Smooth muscle cell (in vitro differentiated cells): ENCODE measurements around the gene DOCK8. TPM values are rescaled to one million over a fixed set of nuclear protein-coding genes. Genes with fewer than 3 reads are reported as not detected.

Experiments used
- DNase-seq: peaks from one replicate; lab custom pipeline; 2025; ENCODE audit not compliant: unreplicated experiment; lab: John Stamatoyannopoulos, UW
- H2AFZ ChIP-seq: fragments of 200-600 bp; sonication (generic); 2 replicates; pipeline ENCODE4 v1.6.0; 2016; ENCODE audit warnings: antibody characterized with exemption, low read depth, mild to moderate bottlenecking
- H3F3A ChIP-seq: fragments of 200-600 bp; sonication (generic); 2 replicates; pipeline ENCODE4 v1.6.0; 2017; ENCODE audit warnings: antibody characterized with exemption, low read depth
- H3K27ac ChIP-seq: fragments of 200-600 bp; sonication (generic); 2 replicates; pipeline ENCODE4 v1.5.1; 2016; ENCODE audit warnings: low read depth, mild to moderate bottlenecking
- H3K27me3 ChIP-seq: fragments of 200-600 bp; sonication (generic); 2 replicates; pipeline ENCODE4 v1.6.1; 2016; ENCODE audit warnings: low read depth, mild to moderate bottlenecking
- H3K36me3 ChIP-seq: fragments of 200-600 bp; sonication (generic); 2 replicates; pipeline ENCODE4 v1.5.1; 2016; ENCODE audit warnings: low read depth
- H3K4me1 ChIP-seq: fragments of 200-600 bp; sonication (generic); 2 replicates; pipeline ENCODE4 v1.5.1; 2016; ENCODE audit warnings: low read depth
- H3K4me2 ChIP-seq: fragments of 200-600 bp; sonication (generic); 2 replicates; pipeline ENCODE4 v1.6.0; 2016; ENCODE audit warnings: mild to moderate bottlenecking
- H3K4me3 ChIP-seq: fragments of 200-600 bp; sonication (generic); 2 replicates; pipeline ENCODE4 v1.5.1; 2016; ENCODE audit warnings: mild to moderate bottlenecking
- H3K79me2 ChIP-seq: fragments of 200-600 bp; sonication (generic); 2 replicates; pipeline ENCODE4 v1.6.0; 2016; ENCODE audit warnings: low read depth, mild to moderate bottlenecking
- H3K9ac ChIP-seq: fragments of 200-600 bp; sonication (generic); 2 replicates; pipeline ENCODE4 v1.6.0; 2016; ENCODE audit warnings: low read depth
- H3K9me3 ChIP-seq: fragments of 200-600 bp; sonication (generic); replicated peaks from 2 replicates; pipeline ENCODE4 v1.5.1; 2016; ENCODE audit warnings: low read depth
- H4K20me1 ChIP-seq: fragments of 200-600 bp; sonication (generic); 2 replicates; pipeline ENCODE4 v1.6.0; 2016; ENCODE audit warnings: low read depth
- CTCF ChIP-seq: fragments of 200-600 bp; sonication (generic); IDR thresholded peaks from 2 replicates; pipeline ENCODE4 v1.5.1; 2017; ENCODE audit warnings: borderline replicate concordance, mild to moderate bottlenecking, antibody characterized with exemption; ENCODE audit not compliant: insufficient read depth, poor library complexity, severe bottlenecking
- WGBS: methylation state at CpG from one replicate; pipeline ENCODE4 v1.1.7; 2016; ENCODE audit warnings: low lambda C conversion rate; 5-methylcytosine and 5-hydroxymethylcytosine counted together
- polyA plus RNA-seq: library from polyadenylated mRNA; unstranded; fragments of >200 nt; fragmentation: Nextera tagmentation; extraction: Ambion mirVana; gene quantifications from 2 replicates; pipeline ENCODE4 v1.2.1, GENCODE V29; 2016
- total RNA-seq: library from RNA; depleted of rRNA; stranded (reverse); fragments of >200 nt; gene quantifications from 2 replicates; pipeline ENCODE4 v1.2.3, GENCODE V29; 2014

Gene DOCK8
- total and polyA plus RNA-seq, 2 experiments from 2014 or later, result 0.18 to 4.9 TPM

- Histone ChIP-seq H3K4me3 (no peak overlapping the region), H3K4me2 (no peak overlapping the region), H3K79me2 (no peaks in the 10 kb centered on the region), H3K27ac (no peak overlapping the region), H3K9me3 (no peaks in the 10 kb centered on the region), H3K4me1 (no peaks in the 10 kb centered on the region), H3K9ac (no peak overlapping the region), H3K36me3 (no peaks in the 10 kb centered on the region), H4K20me1 (no peaks in the 10 kb centered on the region), H3K27me3 (no peaks in the 10 kb centered on the region), H3F3A (no peaks in the 10 kb centered on the region), H2AFZ (no peak overlapping the region)
- 49% methylated on average over 2 of the region's 2 CpGs for WGBS
- no peak for DNase-seq
- TF ChIP-seq CTCF, result no peak
Measured at GRCh38 chr9:259405-260404, 45.0 kb downstream of the DOCK8 start.

DNA sequence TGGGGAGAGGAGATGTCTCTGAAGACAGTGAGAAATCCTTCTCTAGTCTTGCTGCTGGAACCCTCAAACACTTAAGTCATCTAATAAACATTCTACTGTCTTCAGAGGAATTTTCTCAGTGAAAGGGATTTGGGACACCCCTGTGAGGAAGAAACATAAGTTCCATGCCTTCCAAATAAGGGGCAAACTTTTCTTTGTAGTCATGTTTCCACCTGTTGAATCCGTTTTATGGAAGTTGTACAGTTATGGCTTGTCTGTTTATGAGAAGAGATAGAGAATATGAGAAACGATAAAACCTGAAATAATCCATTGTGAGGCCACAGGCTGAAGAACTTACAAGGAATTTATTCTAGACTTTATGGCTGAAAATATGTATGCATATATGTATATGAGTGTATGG, 49.6 kb downstream of the DOCK8 start:
- no peak overlapping the region for H3K4me3 ChIP-seq
- 72% methylated on average over 2 of the region's 2 CpGs for WGBS
- no peaks in the 10 kb centered on the region for H3K9me3 ChIP-seq
- no peak overlapping the region for H3K27ac ChIP-seq
- no peak overlapping the region for H2AFZ ChIP-seq
- H3K36me3 ChIP-seq, result no peaks in the 10 kb centered on the region
- no peaks in the 10 kb centered on the region for H3F3A ChIP-seq
- no peaks in the 10 kb centered on the region for H4K20me1 ChIP-seq
- no peaks in the 10 kb centered on the region for H3K27me3 ChIP-seq
- no peak overlapping the region for H3K4me2 ChIP-seq
- no peak overlapping the region for H3K9ac ChIP-seq
- H3K4me1 ChIP-seq, result no peaks in the 10 kb centered on the region
- no peak for DNase-seq
- H3K79me2 ChIP-seq, result no peaks in the 10 kb centered on the region
- TF ChIP-seq CTCF, result no peak

DNA sequence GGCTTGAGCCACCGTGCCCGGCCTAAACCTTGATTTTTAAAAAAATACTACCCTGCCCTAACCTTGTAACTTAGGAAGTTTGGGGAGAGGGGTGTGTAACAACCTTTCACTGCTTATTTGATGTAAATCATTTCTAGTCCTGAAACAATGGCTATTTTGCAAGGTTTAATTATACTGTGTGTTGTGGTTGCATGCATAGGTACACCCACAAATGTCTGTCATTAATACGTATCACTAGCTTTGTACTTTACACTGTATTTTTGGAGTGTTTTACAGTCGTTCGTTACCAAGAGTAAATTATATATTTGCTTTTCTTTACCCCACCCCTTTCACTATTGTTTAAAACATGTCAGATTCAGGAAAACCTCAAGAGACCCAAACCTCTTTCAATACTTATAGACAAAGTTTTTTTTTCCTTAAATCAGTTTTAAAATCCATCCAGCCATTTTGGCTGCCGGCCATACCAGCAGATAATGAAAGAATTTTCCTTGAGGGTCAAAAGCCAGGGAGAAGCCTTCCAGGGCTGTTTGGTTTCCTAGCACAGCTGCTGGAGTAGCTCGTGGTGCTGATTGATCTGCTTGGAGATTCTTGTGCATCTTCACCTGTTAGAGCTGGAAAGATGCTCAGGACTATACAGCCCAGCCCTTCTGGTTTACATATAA, 50.7 kb downstream of the DOCK8 start:
- Histone ChIP-seq H3K4me3 (no peak overlapping the region), H3K27ac (no peak overlapping the region), H4K20me1 (no peaks in the 10 kb centered on the region), H2AFZ (no peak overlapping the region), H3K36me3 (no peaks in the 10 kb centered on the region), H3K27me3 (no peaks in the 10 kb centered on the region), H3F3A (no peaks in the 10 kb centered on the region), H3K79me2 (no peaks in the 10 kb centered on the region), H3K9ac (no peak overlapping the region), H3K4me1 (no peaks in the 10 kb centered on the region), H3K4me2 (no peak overlapping the region), H3K9me3 (no peaks in the 10 kb centered on the region)
- 81% methylated on average over 7 of the region's 7 CpGs for WGBS
- no peak for TF ChIP-seq CTCF
- no peak for DNase-seq
